Activated T-cell treated with anti-CD3 and anti-CD28 coated beads, Interleukin-2, amount 50 U/mL, for 72 hours (primary cell): ENCODE measurements around the gene NEDD4. TPM values are rescaled to one million over a fixed set of nuclear protein-coding genes. Genes with fewer than 3 reads are reported as not detected.
A peak's percentile ranks its signal among the peaks of the same experiment; 100 is the strongest.

Experiments
- ATAC-seq, 2 donors: fragments of 150-1000 bp; cut with Tn5 transposase; replicated peaks in 1 of 2; 2 replicates each; pipeline ENCODE4 v1.10.0; 2021; ENCODE audit warnings: moderate library complexity in 2 of 2, mild to moderate bottlenecking in 1 of 2
- DNase-seq, 2 donors: peaks; one replicate each; pipeline ENCODE4 v3.0.0; 2021 to 2022; ENCODE audit warnings: mixed read lengths in 1 of 2
- H3K27ac Mint-ChIP-seq: one replicate; pipeline ENCODE4 v1.8.0; 2022; ENCODE audit warnings: mild to moderate bottlenecking, moderate library complexity, mixed read lengths
- H3K27me3 Mint-ChIP-seq: one replicate; pipeline ENCODE4 v1.8.0; 2022; ENCODE audit warnings: low read depth, mixed read lengths
- H3K36me3 Mint-ChIP-seq, 2 donors: one replicate each; pipeline ENCODE4 v1.8.0; 2022; ENCODE audit warnings: mixed read lengths in 2 of 2, mild to moderate bottlenecking in 1 of 2; ENCODE audit not compliant: insufficient read depth in 2 of 2
- H3K4me1 Mint-ChIP-seq: one replicate; pipeline ENCODE4 v1.8.0; 2022; ENCODE audit warnings: low read depth, mixed read lengths
- H3K4me3 Mint-ChIP-seq, 2 donors: one replicate each; pipeline ENCODE4 v1.8.0; 2022; ENCODE audit warnings: mild to moderate bottlenecking in 2 of 2, mixed read lengths in 2 of 2, moderate library complexity in 2 of 2
- H3K9me3 Mint-ChIP-seq, 2 donors: one replicate each; pipeline ENCODE4 v1.8.0; 2022; ENCODE audit warnings: mixed read lengths in 2 of 2
- total RNA-seq, 2 donors: library from RNA; stranded (reverse); gene quantifications; one replicate each; pipeline ENCODE4 v1.2.3, GENCODE V29; 2022

The NEDD4 gene
- total RNA-seq, 2 donors from 2014 or later = 21.3 to 32.2 TPM

DNA sequence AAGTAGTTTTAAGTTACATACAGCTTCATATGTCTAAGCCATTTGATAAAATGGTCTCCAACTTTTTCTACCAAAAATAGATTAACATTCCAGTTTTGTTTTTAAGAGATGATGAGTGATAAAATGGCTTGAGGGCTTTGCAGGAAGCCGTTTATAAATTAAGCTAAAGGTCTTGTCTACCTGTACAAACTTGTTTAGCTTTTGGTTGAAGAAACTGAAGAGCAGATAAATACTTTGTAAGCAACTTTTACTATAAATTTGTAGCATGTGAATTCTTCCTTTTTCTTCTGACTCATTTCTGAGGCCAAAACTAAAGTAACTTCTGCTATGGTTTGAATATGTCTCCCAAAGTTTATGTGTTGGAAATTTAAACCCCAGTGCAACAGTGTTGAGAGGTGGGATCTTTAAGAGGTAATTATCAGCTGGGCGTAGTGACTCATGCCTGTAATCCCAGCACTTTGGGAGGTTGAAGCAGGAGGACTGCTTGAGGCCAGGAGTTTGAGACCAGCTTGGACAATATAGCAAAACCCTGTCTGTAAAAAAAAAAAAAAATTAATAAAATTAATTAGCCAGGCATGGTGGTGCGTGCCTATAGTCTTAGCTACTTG, 8.2 kb upstream of the NEDD4 start:
- peaks cover 2% of the 10 kb centered on the region in 2 donors for H3K36me3 Mint-ChIP-seq
- H3K27ac Mint-ChIP-seq = no peak overlapping the region
- H3K4me3 Mint-ChIP-seq = no peak overlapping the region
- peaks cover 21% of the 10 kb centered on the region for H3K27me3 Mint-ChIP-seq
- ATAC-seq (no peak), DNase-seq (no peak)
- H3K9me3 Mint-ChIP-seq = peaks cover 2% of the 10 kb centered on the region in 2 donors
- H3K4me1 Mint-ChIP-seq = peaks cover 5% of the 10 kb centered on the region

DNA sequence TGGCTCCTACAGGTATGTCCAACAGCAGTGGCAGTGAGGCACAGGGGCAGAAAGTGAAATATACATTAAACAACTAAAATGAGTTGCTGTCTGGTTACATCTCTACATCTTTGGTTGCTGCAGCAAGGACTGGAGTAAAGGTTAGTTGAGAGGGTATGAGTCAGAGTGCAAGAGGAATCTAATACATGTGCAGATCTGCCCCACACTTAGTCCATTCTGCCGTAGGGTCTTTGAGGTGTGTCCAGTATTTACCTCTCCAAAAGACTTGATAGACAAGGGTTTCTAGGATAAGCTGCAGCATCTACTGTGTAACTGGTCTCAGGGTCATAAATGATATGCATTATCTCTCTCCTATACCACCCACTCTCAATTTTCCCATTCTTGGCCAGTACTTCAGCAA, 6.2 kb upstream of the NEDD4 start:
- H3K27me3 Mint-ChIP-seq = peaks cover 26% of the 10 kb centered on the region
- peaks cover 2% of the 10 kb centered on the region in 2 donors for H3K36me3 Mint-ChIP-seq
- H3K4me1 Mint-ChIP-seq = peaks cover 5% of the 10 kb centered on the region
- DNase-seq = no peak
- no peak overlapping the region for H3K27ac Mint-ChIP-seq
- peaks cover 2% of the 10 kb centered on the region in 2 donors for H3K9me3 Mint-ChIP-seq
- ATAC-seq = no peak
- no peak overlapping the region for H3K4me3 Mint-ChIP-seq

DNA sequence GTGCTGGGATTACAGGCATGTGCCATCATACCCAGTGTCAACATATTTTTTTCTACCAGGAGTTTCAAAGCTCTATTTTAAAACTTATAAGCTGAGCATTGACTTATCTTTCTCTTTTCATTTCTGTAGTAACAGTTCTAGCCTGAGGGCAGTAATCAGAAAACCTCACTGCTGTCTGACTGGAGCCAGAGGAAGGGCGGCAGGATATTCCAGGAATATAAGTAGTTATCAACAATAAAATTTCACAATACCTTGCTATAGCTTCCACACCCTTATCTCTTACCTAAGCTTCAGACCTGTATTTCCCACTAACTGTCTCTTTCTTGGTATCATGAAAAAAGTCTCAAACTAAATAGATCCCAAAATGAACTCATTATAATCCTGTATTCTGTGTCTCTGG, 5.1 kb upstream of the NEDD4 start:
- Mint-ChIP-seq H3K36me3 (peaks cover 2% of the 10 kb centered on the region in 2 donors), H3K4me3 (no peak overlapping the region)

GRCh38 chr15:55993804-55994560, 570 bp upstream of the NEDD4 start:
- H3K4me3 Mint-ChIP-seq = peak overlapping the region; percentile 71 to 76
- no peaks in the 10 kb centered on the region for H3K9me3 Mint-ChIP-seq
- ATAC-seq = no peak
- peaks cover 22% of the 10 kb centered on the region for H3K4me1 Mint-ChIP-seq
- no peaks in the 10 kb centered on the region for H3K36me3 Mint-ChIP-seq
- DNase-seq = no peak
- no peak overlapping the region for H3K27ac Mint-ChIP-seq
- peaks cover 20% of the 10 kb centered on the region for H3K27me3 Mint-ChIP-seq

More for the DNA sequence above, 5.1 kb upstream of the NEDD4 start:
- Mint-ChIP-seq H3K27ac (no peak overlapping the region), H3K4me1 (peaks cover 5% of the 10 kb centered on the region), H3K9me3 (peaks cover 2% of the 10 kb centered on the region in 2 donors), H3K27me3 (peaks cover 26% of the 10 kb centered on the region)
- DNase-seq (no peak), ATAC-seq (no peak)

- Mint-ChIP-seq H3K9me3 (peaks cover 0 to 1% of the 10 kb centered on the region in 2 donors), H3K27ac (peak overlapping the region; percentile 87)
- no peak for ATAC-seq
Observed at GRCh38 chr15:55992769-55993110, 672 bp downstream of the NEDD4 start.

DNA sequence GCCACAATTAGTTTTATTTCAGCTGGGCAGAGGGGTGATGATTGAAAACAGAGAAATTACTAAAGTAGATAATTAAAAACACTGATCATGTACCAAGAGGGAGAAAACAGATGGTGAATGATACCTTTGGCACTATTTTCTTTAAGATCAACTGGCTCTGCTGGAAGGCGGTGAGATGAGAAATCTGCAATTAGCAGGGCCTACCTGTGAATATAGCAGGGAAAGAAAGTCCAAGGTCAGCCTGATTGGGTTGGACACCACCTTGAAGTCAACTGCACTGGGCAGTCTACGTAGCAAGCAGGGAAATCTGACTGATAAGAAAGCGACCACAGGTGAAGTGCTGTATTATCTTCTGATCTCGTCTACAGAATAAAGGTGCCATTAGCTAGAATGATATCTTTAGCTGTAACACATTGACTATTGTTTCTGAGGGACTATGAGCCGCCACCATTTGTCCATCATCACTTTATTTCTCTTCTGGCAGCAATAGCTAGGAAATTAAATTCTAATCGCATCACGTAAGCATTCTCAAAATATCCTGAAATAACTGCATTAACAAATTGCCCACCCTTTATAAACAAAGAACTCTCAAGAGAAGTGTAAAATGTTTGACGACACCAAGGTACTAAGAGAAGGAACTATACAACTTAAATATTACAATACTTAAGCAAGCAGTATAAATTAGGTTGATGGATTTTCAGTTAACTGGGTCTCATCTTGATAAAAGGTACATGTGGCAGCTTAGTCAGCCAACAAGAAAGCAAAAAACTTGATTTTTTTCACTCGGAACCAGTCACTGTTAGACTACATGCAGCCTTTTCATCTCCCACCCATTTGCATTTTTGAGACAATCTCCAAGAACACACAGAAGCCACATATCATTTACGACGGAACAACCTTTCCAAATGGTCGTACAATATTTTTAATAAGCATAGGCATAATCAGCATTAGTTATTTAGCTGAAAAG, 1.3 kb downstream of the NEDD4 start:
- Mint-ChIP-seq H3K36me3 (peaks cover 2 to 3% of the 10 kb centered on the region in 2 donors), H3K4me1 (peaks cover 21% of the 10 kb centered on the region), H3K4me3 (peak overlapping the region; percentile 91 to 96), H3K9me3 (peaks cover 0 to 1% of the 10 kb centered on the region in 2 donors), H3K27ac (peak overlapping the region; percentile 87), H3K27me3 (peaks cover 12% of the 10 kb centered on the region)
- DNase-seq (no peak), ATAC-seq (no peak)

More at GRCh38 chr15:55992769-55993110, 672 bp downstream of the NEDD4 start:
- Mint-ChIP-seq H3K4me1 (peaks cover 22% of the 10 kb centered on the region), H3K4me3 (peak overlapping the region; percentile 91 to 96), H3K36me3 (peaks cover 2 to 3% of the 10 kb centered on the region in 2 donors), H3K27me3 (peaks cover 12% of the 10 kb centered on the region)
- DNase-seq = no peak

GRCh38 chr15:55990998-55991397, 2.4 kb downstream of the NEDD4 start:
- Mint-ChIP-seq H3K4me3 (no peak overlapping the region), H3K27ac (peak overlapping the region; percentile 25), H3K27me3 (peaks cover 4% of the 10 kb centered on the region), H3K36me3 (peaks cover 2 to 3% of the 10 kb centered on the region in 2 donors), H3K9me3 (peaks cover 0 to 1% of the 10 kb centered on the region in 2 donors), H3K4me1 (peaks cover 17% of the 10 kb centered on the region)
- DNase-seq (no peak), ATAC-seq (no peak)

- no peak overlapping the region for H3K4me3 Mint-ChIP-seq
- H3K4me1 Mint-ChIP-seq = peaks cover 17% of the 10 kb centered on the region
- H3K27me3 Mint-ChIP-seq = no peaks in the 10 kb centered on the region
- H3K36me3 Mint-ChIP-seq = peaks cover 2 to 4% of the 10 kb centered on the region in 2 donors
- ATAC-seq (no peak), DNase-seq (no peak)
- no peak overlapping the region for H3K27ac Mint-ChIP-seq
- peaks cover 0 to 1% of the 10 kb centered on the region in 2 donors for H3K9me3 Mint-ChIP-seq
Observed at GRCh38 chr15:55990516-55990915, 2.9 kb downstream of the NEDD4 start.

DNA sequence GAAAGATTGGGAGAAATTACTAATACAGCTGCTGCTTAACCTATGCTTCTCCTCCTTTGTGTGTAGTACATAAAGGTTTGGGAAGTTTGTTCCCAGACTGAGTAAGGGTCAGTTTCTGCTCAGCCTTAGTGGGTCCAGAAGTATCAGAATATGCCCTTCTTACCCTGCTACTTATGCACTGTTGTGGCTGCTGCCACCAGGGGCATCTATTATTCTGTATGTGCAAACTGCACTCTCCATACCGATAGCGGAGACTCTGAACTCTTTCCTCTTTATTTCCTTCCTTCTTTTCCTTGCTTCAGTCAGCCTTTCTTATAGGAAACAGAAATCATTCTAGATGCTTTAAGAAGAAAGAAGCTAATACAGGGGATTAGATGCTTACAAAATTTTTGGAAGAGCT, 4.0 kb downstream of the NEDD4 start:
- ATAC-seq (no peak), DNase-seq (no peak)
- H3K27ac Mint-ChIP-seq = no peak overlapping the region
- H3K9me3 Mint-ChIP-seq = peaks cover 0 to 1% of the 10 kb centered on the region in 2 donors
- H3K27me3 Mint-ChIP-seq = no peaks in the 10 kb centered on the region
- peaks cover 2 to 4% of the 10 kb centered on the region in 2 donors for H3K36me3 Mint-ChIP-seq
- peaks cover 17% of the 10 kb centered on the region for H3K4me1 Mint-ChIP-seq
- H3K4me3 Mint-ChIP-seq = no peak overlapping the region

DNA sequence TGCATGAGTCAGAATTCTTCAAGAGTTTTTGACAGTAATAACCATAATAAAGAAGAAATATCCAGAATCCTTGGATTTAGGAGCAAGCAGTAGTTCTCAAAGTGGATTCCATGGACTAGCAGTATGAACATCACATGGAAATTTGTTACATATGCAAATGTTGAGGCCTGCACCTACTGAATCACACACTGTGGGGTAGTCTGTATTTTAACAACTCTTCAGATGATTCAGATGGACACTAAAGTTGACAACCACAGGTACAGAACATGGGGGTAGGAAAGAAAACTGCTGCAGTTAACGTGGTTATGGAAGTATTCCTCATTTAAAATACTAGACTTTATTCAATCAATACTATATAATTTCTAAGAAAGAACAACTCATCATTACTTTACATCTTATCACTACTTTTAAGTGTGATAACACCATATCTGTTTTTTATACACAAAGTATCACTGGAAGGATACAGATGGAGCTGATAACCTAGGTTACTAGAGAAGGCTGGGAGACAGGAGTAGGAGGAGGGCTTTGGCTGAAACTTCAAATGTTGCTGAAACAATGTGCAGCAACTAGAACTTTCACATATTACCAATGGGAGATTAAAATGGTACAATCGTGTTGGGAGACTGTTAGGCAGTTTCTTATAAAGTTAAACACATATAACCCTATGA, 11.7 kb downstream of the NEDD4 start:
- DNase-seq (no peak), ATAC-seq (peak; percentile 76 to 90)
- Mint-ChIP-seq H3K27ac (peak overlapping the region; percentile 17), H3K4me3 (peak overlapping the region in 1 of 2 donors; percentile 21), H3K9me3 (no peaks in the 10 kb centered on the region), H3K27me3 (no peaks in the 10 kb centered on the region), H3K4me1 (peaks cover 16% of the 10 kb centered on the region), H3K36me3 (peaks cover 1 to 6% of the 10 kb centered on the region in 2 donors)

GRCh38 chr15:55980511-55980910, 12.9 kb downstream of the NEDD4 start:
- no peaks in the 10 kb centered on the region for H3K9me3 Mint-ChIP-seq
- no peaks in the 10 kb centered on the region for H3K27me3 Mint-ChIP-seq
- peaks cover 16% of the 10 kb centered on the region for H3K4me1 Mint-ChIP-seq
- no peak for ATAC-seq
- no peak overlapping the region for H3K27ac Mint-ChIP-seq
- no peak for DNase-seq
- H3K36me3 Mint-ChIP-seq = peaks cover 1 to 5% of the 10 kb centered on the region in 2 donors
- no peak overlapping the region for H3K4me3 Mint-ChIP-seq

DNA sequence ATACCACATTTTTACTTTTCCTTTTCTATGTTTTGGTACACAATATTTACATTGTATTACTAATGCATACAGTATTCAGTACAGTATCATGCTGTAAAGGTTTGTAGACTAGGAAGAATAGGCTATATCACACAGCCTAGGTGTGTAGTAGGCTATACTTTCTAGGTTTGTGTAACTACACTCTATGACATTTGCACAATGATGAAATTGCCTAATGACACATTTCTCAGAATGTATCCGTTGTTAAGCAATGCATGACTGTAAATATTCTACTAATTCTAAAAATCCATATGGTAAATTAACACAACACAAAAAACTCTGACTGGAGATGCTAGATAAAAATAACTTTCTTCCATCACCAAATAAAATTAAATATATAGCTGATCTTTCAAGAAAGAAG, 16.2 kb downstream of the NEDD4 start:
- Mint-ChIP-seq H3K36me3 (peaks cover 3% of the 10 kb centered on the region in 2 donors), H3K27me3 (no peaks in the 10 kb centered on the region), H3K4me3 (no peak overlapping the region), H3K27ac (no peak overlapping the region), H3K4me1 (peaks cover 12% of the 10 kb centered on the region), H3K9me3 (peaks cover 2 to 3% of the 10 kb centered on the region in 2 donors)
- ATAC-seq = no peak
- no peak for DNase-seq
